Activated T-cell treated with anti-CD3 and anti-CD28 coated beads, Interleukin-2, amount 50 U/mL, for 72 hours (primary cell): ENCODE results near the gene PLCZ1. TPM values are rescaled to one million over a fixed set of nuclear protein-coding genes. Genes with fewer than 3 reads are reported as not detected.
"Not testable (repeated sequence)": the region's sequence is repeated elsewhere in the genome, so short reads cannot be mapped to it uniquely, and the experiment has no call there.

Experiments used
- ATAC-seq, 2 donors: fragments of 150-1000 bp; cut with Tn5 transposase; replicated peaks in 1 of 2; 2 replicates each; pipeline ENCODE4 v1.10.0; 2021; ENCODE audit warnings: moderate library complexity in 2 of 2, mild to moderate bottlenecking in 1 of 2
- DNase-seq, 2 donors: peaks; one replicate each; pipeline ENCODE4 v3.0.0; 2021 to 2022; ENCODE audit warnings: mixed read lengths in 1 of 2
- H3K27ac Mint-ChIP-seq: one replicate; pipeline ENCODE4 v1.8.0; 2022; ENCODE audit warnings: mild to moderate bottlenecking, moderate library complexity, mixed read lengths
- H3K27me3 Mint-ChIP-seq: one replicate; pipeline ENCODE4 v1.8.0; 2022; ENCODE audit warnings: low read depth, mixed read lengths
- H3K36me3 Mint-ChIP-seq, 2 donors: one replicate each; pipeline ENCODE4 v1.8.0; 2022; ENCODE audit warnings: mixed read lengths in 2 of 2, mild to moderate bottlenecking in 1 of 2; ENCODE audit not compliant: insufficient read depth in 2 of 2
- H3K4me1 Mint-ChIP-seq: one replicate; pipeline ENCODE4 v1.8.0; 2022; ENCODE audit warnings: low read depth, mixed read lengths
- H3K4me3 Mint-ChIP-seq, 2 donors: one replicate each; pipeline ENCODE4 v1.8.0; 2022; ENCODE audit warnings: mild to moderate bottlenecking in 2 of 2, mixed read lengths in 2 of 2, moderate library complexity in 2 of 2
- H3K9me3 Mint-ChIP-seq, 2 donors: one replicate each; pipeline ENCODE4 v1.8.0; 2022; ENCODE audit warnings: mixed read lengths in 2 of 2
- total RNA-seq, 2 donors: library from RNA; stranded (reverse); gene quantifications; one replicate each; pipeline ENCODE4 v1.2.3, GENCODE V29; 2022

Gene PLCZ1, protein sequence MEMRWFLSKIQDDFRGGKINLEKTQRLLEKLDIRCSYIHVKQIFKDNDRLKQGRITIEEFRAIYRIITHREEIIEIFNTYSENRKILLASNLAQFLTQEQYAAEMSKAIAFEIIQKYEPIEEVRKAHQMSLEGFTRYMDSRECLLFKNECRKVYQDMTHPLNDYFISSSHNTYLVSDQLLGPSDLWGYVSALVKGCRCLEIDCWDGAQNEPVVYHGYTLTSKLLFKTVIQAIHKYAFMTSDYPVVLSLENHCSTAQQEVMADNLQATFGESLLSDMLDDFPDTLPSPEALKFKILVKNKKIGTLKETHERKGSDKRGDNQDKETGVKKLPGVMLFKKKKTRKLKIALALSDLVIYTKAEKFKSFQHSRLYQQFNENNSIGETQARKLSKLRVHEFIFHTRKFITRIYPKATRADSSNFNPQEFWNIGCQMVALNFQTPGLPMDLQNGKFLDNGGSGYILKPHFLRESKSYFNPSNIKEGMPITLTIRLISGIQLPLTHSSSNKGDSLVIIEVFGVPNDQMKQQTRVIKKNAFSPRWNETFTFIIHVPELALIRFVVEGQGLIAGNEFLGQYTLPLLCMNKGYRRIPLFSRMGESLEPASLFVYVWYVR
- total RNA-seq: not detected

DNA sequence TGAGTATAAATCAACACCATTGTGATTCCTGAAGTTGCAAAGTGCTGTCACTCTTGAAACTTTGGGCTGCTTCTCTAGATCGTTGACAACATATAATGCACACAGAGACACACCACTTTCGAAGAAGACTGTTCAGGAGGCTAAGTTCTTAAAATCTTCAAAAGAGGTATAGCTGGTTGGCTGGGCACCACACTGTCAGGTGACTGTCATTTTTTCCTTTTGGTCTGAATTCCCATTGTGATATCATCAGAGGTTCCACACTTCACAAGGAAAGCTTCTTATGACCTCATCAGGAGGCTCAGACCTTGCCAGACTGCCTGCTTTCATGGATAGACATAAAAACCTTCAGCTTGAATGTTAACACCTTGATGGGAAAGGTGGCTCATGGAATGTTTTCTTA lies at the start of gene PLCZ1, which contains the start of gene CAPZA3:
Gene PLCZ1, minus strand, starts transcription at position 194 of the 400 bp plus-strand sequence. CDS start 641 bp downstream, outside the sequence.
Gene CAPZA3, plus strand, starts transcription at position 301 of the 400 bp plus-strand sequence. CDS start 150 bp downstream, outside the sequence.
- no peaks in the 10 kb centered on the region for H3K27me3 Mint-ChIP-seq
- H3K36me3 Mint-ChIP-seq: peaks cover 0 to 4% of the 10 kb centered on the region in 2 donors
- DNase-seq (no peak), ATAC-seq (no peak)
- peaks cover 3 to 6% of the 10 kb centered on the region in 2 donors for H3K9me3 Mint-ChIP-seq
- H3K4me3 Mint-ChIP-seq: no peak within 1 kb of the TSS
- no peaks in the 10 kb centered on the region for H3K4me1 Mint-ChIP-seq
- H3K27ac Mint-ChIP-seq: no peak within 1 kb of the TSS

DNA sequence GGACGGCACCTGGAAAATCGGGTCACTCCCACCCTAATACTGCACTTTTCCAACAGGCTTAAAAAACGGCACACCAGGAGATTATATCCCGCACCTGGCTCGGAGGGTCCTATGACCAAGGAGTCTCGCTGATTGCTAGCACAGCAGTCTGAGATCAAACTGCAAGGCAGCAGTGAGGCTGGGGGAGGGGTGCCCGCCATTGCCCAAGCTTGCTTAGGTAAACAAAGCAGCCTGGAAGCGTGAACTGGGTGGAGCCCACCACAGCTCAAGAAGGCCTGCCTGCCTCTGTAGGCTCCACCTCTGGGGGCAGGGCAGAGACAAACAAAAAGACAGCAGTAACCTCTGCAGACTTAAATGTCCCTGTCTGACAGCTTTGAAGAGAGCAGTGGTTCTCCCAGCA lies 47.7 kb upstream of the PLCZ1 start:
- H3K27ac Mint-ChIP-seq, H3K9me3 Mint-ChIP-seq, ATAC-seq, DNase-seq, H3K27me3 Mint-ChIP-seq, H3K36me3 Mint-ChIP-seq, H3K4me1 Mint-ChIP-seq, H3K4me3 Mint-ChIP-seq: not testable (repeated sequence)

DNA sequence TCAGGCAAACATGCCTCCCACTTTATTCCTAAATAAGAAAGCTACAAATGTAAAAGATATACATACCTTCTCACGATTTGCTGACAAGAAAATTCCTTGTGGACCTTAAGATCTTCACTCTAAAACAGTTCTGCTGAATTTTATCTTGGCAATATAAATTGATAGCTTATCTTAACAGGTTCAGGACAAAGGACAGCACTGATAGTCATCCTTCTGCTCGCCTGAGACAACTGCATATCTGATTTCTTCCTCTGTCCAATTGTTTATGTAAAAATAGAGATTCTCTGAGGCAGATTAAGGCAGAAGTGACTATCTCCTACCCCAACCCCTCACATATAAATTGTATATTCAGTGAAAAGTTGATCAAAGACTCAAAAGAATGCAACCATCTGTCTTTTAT lies 45.0 kb upstream of the PLCZ1 start:
- no peaks in the 10 kb centered on the region for H3K36me3 Mint-ChIP-seq
- H3K4me3 Mint-ChIP-seq: no peak overlapping the region
- H3K9me3 Mint-ChIP-seq: peaks cover 7 to 11% of the 10 kb centered on the region in 2 donors
- no peak for DNase-seq
- H3K4me1 Mint-ChIP-seq: no peaks in the 10 kb centered on the region
- ATAC-seq: no peak
- no peak overlapping the region for H3K27ac Mint-ChIP-seq
- no peaks in the 10 kb centered on the region for H3K27me3 Mint-ChIP-seq

DNA sequence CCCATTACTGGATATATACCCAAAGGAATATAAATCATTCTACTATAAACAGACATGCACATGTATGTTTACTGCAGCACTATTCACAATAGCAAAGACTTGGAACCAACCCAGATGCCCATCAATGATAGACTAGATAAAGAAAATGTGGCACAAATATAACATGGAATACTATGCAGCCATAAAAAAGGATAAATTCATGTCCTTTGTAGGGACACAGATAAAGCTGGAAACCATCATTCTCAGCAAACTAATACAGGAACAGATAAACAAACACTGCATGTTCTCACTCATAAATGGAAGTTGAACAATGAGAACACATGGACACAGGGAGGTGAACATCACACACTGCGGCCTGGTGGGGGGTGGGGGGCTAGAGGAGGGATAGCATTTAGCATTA lies 28.7 kb upstream of the PLCZ1 start:
- not testable (repeated sequence) for H3K4me3 Mint-ChIP-seq, DNase-seq, ATAC-seq, H3K27me3 Mint-ChIP-seq, H3K27ac Mint-ChIP-seq, H3K36me3 Mint-ChIP-seq, H3K4me1 Mint-ChIP-seq
- peaks cover 8 to 12% of the 10 kb centered on the region in 2 donors for H3K9me3 Mint-ChIP-seq

DNA sequence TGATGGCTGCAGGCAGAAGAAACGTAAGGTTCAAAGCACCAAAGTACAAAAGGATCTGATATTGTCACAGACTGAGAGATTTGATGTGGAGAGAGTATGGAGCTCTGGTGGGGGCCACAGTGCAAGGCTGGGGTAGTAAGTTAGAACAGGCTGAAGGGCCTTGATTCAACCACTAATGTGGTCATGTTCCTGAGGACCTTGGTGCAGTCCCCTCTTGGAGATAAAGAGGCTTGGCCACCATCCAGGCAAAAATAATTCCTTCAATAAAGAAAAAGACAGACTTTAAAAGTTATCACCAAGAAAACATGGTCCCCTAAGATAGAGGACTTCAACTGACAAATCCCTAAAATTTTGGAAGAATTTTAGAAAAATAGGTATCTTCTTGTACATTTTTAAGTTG lies 17.5 kb upstream of the PLCZ1 start:
- no peak for ATAC-seq
- DNase-seq: no peak
- H3K27me3 Mint-ChIP-seq: no peaks in the 10 kb centered on the region
- no peaks in the 10 kb centered on the region for H3K4me1 Mint-ChIP-seq
- peaks cover 0 to 2% of the 10 kb centered on the region in 2 donors for H3K9me3 Mint-ChIP-seq
- H3K36me3 Mint-ChIP-seq: no peaks in the 10 kb centered on the region
- H3K27ac Mint-ChIP-seq: no peak overlapping the region
- no peak overlapping the region for H3K4me3 Mint-ChIP-seq

DNA sequence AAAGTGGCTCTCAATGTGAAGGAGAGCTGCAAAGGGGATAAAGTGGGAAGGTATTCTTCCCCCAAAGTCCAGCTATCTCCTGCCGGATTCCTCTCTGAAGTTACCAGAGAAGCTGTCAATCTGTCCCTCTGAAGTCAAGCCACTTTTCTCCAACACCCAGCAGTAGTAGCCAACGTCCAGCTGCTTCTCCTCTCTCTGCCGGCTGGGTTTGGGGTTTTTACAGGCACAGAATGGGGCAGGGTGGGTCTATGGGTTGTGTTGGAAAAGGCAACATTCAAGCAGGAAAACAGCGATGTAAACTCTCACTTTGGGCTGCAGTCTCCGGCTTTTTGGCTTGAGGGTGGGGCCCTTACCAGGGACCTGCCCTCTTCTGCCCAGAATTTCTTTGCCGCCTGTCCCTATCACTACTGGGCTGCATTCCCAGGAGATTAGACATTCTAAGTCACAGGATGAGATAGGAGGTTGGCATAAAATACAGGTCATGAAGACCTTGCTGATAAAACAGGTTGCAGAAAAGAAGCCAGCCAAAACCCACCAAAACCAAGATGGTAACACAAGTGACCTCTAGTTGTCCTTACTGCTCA lies 16.4 kb upstream of the PLCZ1 start:
- H3K4me1 Mint-ChIP-seq: no peaks in the 10 kb centered on the region

DNA sequence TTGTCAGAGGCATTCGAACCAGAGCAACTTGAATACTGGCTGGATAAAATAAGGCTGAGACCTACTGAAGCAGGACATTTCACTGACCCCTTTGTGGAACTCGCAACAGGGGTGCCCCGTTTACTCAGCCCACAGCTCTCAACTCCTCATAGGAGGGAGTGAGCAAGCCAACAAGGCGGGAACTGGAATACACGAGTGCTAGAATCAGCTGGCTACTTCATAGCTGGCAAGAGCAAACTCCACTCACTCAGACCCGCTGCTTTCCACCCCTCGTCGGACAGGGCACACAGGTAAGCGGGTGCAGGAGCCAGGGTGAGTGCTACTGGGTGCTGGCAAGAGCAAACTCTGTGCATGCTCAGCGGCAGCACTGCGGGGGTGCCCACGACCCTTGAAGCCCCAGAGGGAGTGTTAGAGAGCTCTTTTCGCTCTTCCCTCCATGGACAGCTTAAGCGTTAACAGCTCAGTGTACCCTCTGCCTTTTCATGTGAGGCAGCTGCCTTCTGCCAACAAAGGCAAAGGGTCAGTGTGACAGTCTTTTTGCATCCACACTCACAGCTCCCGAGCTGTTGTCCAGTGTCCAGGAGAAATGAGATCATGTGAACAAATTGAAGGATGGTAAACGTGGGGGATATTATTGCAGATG lies 15.8 kb upstream of the PLCZ1 start:
- Mint-ChIP-seq H3K27ac (no peak overlapping the region), H3K36me3 (no peaks in the 10 kb centered on the region), H3K27me3 (no peaks in the 10 kb centered on the region), H3K4me3 (no peak overlapping the region), H3K4me1 (no peaks in the 10 kb centered on the region), H3K9me3 (peaks cover 0 to 2% of the 10 kb centered on the region in 2 donors)
- ATAC-seq (no peak), DNase-seq (no peak)

More for the DNA sequence above, 16.4 kb upstream of the PLCZ1 start:
- Mint-ChIP-seq H3K4me3 (no peak overlapping the region), H3K27me3 (no peaks in the 10 kb centered on the region), H3K36me3 (no peaks in the 10 kb centered on the region), H3K9me3 (peaks cover 0 to 2% of the 10 kb centered on the region in 2 donors), H3K27ac (no peak overlapping the region)
- no peak for ATAC-seq
- no peak for DNase-seq

DNA sequence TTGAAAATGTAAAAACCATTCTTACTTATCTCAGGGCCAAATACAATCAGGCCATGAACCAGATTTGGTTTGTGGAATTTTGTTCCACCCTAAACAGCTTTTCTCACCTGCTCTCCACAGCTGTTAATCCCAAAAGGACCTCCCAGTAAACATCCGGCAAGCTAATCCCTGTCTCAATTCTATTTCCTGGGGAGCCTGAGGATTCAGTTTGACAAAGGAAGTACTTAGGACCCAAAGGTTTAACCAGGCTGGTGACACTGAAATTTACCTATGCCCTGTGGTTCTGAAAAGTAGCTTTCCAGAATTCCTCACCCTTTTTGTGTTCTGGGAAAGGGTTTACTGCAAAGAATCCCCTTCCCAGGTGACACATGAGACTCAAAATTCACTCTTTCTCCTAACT lies 15.1 kb upstream of the PLCZ1 start:
- no peak for DNase-seq
- no peak for ATAC-seq
- no peaks in the 10 kb centered on the region for H3K4me1 Mint-ChIP-seq
- no peaks in the 10 kb centered on the region for H3K36me3 Mint-ChIP-seq
- H3K27me3 Mint-ChIP-seq: no peaks in the 10 kb centered on the region
- H3K27ac Mint-ChIP-seq: no peak overlapping the region
- H3K9me3 Mint-ChIP-seq: peaks cover 0 to under 1% of the 10 kb centered on the region in 2 donors
- H3K4me3 Mint-ChIP-seq: no peak overlapping the region

DNA sequence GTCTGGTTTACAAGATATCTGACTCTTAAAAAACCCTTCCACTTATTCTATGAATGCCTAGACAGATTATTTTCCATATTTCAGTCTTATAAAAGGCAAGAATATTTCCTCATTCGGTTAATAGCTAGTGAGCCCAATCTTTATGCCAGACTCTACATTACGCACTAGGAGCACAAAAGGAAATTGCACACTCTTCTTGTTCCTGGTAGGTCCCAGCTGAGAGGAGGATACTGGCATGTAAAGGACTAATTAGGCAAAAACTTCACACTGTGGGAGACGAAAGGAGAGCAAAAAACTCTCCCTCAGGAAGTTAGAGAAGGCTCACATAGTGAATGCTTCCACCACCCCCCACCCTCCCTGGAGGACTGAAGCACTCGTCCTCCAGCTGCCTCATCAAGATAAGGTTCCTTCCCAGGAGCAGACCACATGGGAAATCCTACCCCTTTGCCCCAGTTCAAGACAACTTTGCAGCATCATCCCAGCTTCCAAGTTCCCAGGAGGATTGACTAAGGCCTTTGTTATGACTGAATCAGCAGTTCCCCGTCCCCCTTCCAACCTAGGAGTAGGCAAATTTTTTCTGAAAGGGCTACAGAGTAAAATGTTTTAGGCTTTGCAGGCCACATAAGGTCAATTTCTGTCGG lies 14.6 kb upstream of the PLCZ1 start:
- ATAC-seq (no peak), DNase-seq (no peak)
- Mint-ChIP-seq H3K36me3 (no peaks in the 10 kb centered on the region), H3K27ac (no peak overlapping the region), H3K27me3 (no peaks in the 10 kb centered on the region), H3K4me3 (no peak overlapping the region), H3K9me3 (no peaks in the 10 kb centered on the region), H3K4me1 (no peaks in the 10 kb centered on the region)

DNA sequence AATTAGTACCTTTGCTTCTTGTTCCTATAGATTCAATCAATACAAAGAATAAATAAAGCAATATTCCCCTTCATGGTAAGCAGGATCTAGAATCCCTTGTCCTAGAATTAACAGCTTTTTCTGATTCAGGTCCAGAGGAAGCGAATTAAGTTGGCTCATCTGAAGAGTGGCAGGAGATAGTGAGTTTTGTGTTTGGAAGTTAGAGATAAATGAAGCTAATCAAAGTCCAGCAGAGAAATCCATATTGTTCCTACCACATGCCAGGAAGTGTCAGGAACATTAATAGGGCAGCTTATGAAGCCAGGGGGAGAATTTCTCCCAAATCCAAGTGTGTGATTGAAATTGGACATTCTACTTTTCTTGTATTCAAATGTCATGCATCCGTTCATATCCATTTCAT lies 14.1 kb upstream of the PLCZ1 start:
- H3K27ac Mint-ChIP-seq: no peak overlapping the region
- no peaks in the 10 kb centered on the region for H3K9me3 Mint-ChIP-seq
- DNase-seq (no peak), ATAC-seq (no peak)
- no peaks in the 10 kb centered on the region for H3K4me1 Mint-ChIP-seq
- H3K27me3 Mint-ChIP-seq: no peaks in the 10 kb centered on the region
- no peaks in the 10 kb centered on the region for H3K36me3 Mint-ChIP-seq
- no peak overlapping the region for H3K4me3 Mint-ChIP-seq

DNA sequence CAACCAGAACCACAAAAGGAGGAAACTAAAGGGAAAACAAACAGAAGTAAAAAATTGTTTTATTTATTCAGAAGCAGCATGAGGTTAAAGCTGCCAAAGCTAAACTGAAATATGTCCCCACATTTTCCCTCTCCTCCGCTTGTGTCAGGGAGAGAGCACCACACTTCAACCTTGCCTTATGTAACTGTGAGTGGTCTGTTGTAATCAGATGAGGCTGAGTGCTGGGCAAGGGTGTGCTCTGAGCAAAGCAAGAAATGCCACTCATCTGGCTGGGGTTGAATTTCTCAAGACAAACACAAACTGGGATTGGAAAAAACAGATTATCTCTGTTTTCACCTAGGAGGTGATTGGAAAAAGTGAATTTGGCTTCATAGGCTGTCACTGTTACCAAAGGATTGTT lies 12.3 kb upstream of the PLCZ1 start:
- Mint-ChIP-seq H3K4me3 (no peak overlapping the region), H3K4me1 (no peaks in the 10 kb centered on the region), H3K9me3 (peaks cover 0 to 2% of the 10 kb centered on the region in 2 donors), H3K36me3 (no peaks in the 10 kb centered on the region), H3K27ac (no peak overlapping the region), H3K27me3 (no peaks in the 10 kb centered on the region)
- ATAC-seq (no peak), DNase-seq (no peak)

DNA sequence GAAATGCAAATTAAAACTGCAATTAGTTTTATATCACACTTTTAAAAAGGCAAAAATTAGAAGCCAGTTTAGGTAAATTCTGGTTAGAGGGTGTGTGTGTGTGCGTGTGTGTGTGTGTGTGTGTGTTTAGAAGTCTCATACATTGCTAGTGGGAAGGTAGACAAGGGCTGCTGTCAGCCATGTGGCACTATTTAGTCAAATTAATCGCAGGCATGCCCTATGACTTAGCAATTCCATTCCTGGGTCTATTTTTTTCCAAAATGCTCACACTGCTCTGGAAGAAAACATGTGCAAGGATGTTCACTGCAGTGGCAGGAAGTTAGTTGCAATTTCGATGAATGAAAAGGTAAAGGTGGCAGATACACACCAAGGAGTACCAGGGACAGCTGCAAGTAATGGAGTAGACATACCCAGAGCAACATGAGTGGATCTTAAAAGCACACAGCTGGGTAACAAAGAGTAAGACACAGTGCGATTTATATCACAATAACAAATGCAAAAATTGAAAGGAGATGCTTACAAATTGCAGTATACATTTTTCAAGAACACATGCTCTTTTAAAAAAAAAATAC lies 11.7 kb upstream of the PLCZ1 start:
- peaks cover 0 to 2% of the 10 kb centered on the region in 2 donors for H3K9me3 Mint-ChIP-seq
- no peak overlapping the region for H3K27ac Mint-ChIP-seq

More for the DNA sequence above, 11.7 kb upstream of the PLCZ1 start:
- Mint-ChIP-seq H3K27me3 (no peaks in the 10 kb centered on the region), H3K36me3 (no peaks in the 10 kb centered on the region), H3K4me3 (no peak overlapping the region), H3K4me1 (no peaks in the 10 kb centered on the region)
- ATAC-seq: no peak
- DNase-seq: no peak
